NOMO-1 treated with dmso at 0.1 percent for 144 hours (cell line): ENCODE results near the gene NUDT3.
"Not testable (repeated sequence)": the region's sequence is repeated elsewhere in the genome, so short reads cannot be mapped to it uniquely, and the experiment has no call there.

ENCODE experiments used
- DNase-seq: peaks from one replicate; lab custom pipeline; 2025; ENCODE audit not compliant: unreplicated experiment; lab: John Stamatoyannopoulos, UW

Gene NUDT3

GRCh38 chr6:34371865-34372264 is 20.6 kb downstream of the NUDT3 start:
- DNase-seq: not testable (repeated sequence)

GRCh38 chr6:34370361-34370760 is 22.1 kb downstream of the NUDT3 start:
- no peak for DNase-seq

- no peak for DNase-seq
Observed at GRCh38 chr6:34369385-34369784, 23.1 kb downstream of the NUDT3 start.

GRCh38 chr6:34366639-34366921 is 25.9 kb downstream of the NUDT3 start:
- DNase-seq: no peak

GRCh38 chr6:34365781-34366638 is 26.5 kb downstream of the NUDT3 start:
- DNase-seq: not testable (repeated sequence)

- DNase-seq: not testable (repeated sequence)
Observed at GRCh38 chr6:34363681-34364075, 28.8 kb downstream of the NUDT3 start.

GRCh38 chr6:34362909-34363680 is 29.4 kb downstream of the NUDT3 start:
- DNase-seq: no peak

GRCh38 chr6:34362176-34362575 is 30.3 kb downstream of the NUDT3 start:
- DNase-seq: no peak

- DNase-seq: no peak
Observed at GRCh38 chr6:34360556-34360955, 31.9 kb downstream of the NUDT3 start.

- DNase-seq: no peak
Observed at GRCh38 chr6:34359418-34360158, 32.9 kb downstream of the NUDT3 start.

- DNase-seq: no peak
Observed at GRCh38 chr6:34358389-34358905, 34.0 kb downstream of the NUDT3 start.

- DNase-seq: no peak
Observed at GRCh38 chr6:34357937-34358336, 34.5 kb downstream of the NUDT3 start.

GRCh38 chr6:34355889-34356288 is 36.6 kb downstream of the NUDT3 start:
- DNase-seq: no peak

- DNase-seq: not testable (repeated sequence)
Observed at GRCh38 chr6:34354230-34354629, 38.2 kb downstream of the NUDT3 start.

- not testable (repeated sequence) for DNase-seq
Observed at GRCh38 chr6:34353530-34353929, 38.9 kb downstream of the NUDT3 start.

- DNase-seq: no peak
Observed at GRCh38 chr6:34352305-34352937, 40.0 kb downstream of the NUDT3 start.

GRCh38 chr6:34350934-34351217 is 41.6 kb downstream of the NUDT3 start:
- no peak for DNase-seq

GRCh38 chr6:34350137-34350933 is 42.1 kb downstream of the NUDT3 start:
- no peak for DNase-seq

GRCh38 chr6:34349211-34349610 is 43.3 kb downstream of the NUDT3 start:
- no peak for DNase-seq

GRCh38 chr6:34347303-34347702 is 45.2 kb downstream of the NUDT3 start:
- DNase-seq: no peak
